HG03064 (cell line): ENCODE measurements around the gene CNTROB.

Source experiments
- ATAC-seq: cut with Tn5 transposase; IDR thresholded peaks from one replicate; pipeline ENCODE4 v1.9.1; 2021; ENCODE audit warnings: low read depth; ENCODE audit not compliant: unreplicated experiment

The CNTROB gene

GRCh38 chr17:7903154-7904103, 28.6 kb upstream of the CNTROB start:
- ATAC-seq = no peak

- no peak for ATAC-seq
Observed at GRCh38 chr17:7909089-7909488, 22.9 kb upstream of the CNTROB start.

GRCh38 chr17:7910281-7910680, 21.7 kb upstream of the CNTROB start:
- no peak for ATAC-seq

GRCh38 chr17:7910711-7911110, 21.3 kb upstream of the CNTROB start:
- ATAC-seq = no peak

- no peak for ATAC-seq
Observed at GRCh38 chr17:7911116-7911515, 20.9 kb upstream of the CNTROB start.

- ATAC-seq = no peak
Observed at GRCh38 chr17:7912927-7913524, 19.0 kb upstream of the CNTROB start.

GRCh38 chr17:7915179-7915610, 16.8 kb upstream of the CNTROB start:
- ATAC-seq = no peak

GRCh38 chr17:7915611-7916384, 16.2 kb upstream of the CNTROB start, which contains the start of gene RNF227:
RNF227 (minus strand) TSS chr17:7916289; CDS start chr17:7916195, 94 bp downstream.
- ATAC-seq = no peak

GRCh38 chr17:7916385-7916682, 15.7 kb upstream of the CNTROB start:
- ATAC-seq = no peak

GRCh38 chr17:7916808-7917207, 15.2 kb upstream of the CNTROB start:
- ATAC-seq = no peak

GRCh38 chr17:7922269-7922844, 9.6 kb upstream of the CNTROB start:
- no peak for ATAC-seq

- ATAC-seq = no peak
Observed at GRCh38 chr17:7922845-7923628, 9.0 kb upstream of the CNTROB start.

GRCh38 chr17:7927596-7927995, 4.4 kb upstream of the CNTROB start:
- ATAC-seq = no peak

GRCh38 chr17:7929158-7930023, 2.6 kb upstream of the CNTROB start, which contains the start of gene KCNAB3:
KCNAB3 (minus strand) TSS chr17:7929856; CDS start chr17:7929435, 421 bp downstream.
- no peak for ATAC-seq

GRCh38 chr17:7930841-7931631, 970 bp upstream of the CNTROB start:
- no peak for ATAC-seq

GRCh38 chr17:7932483-7932891, 481 bp downstream of the CNTROB start:
- no peak for ATAC-seq

GRCh38 chr17:7932949-7933348, 943 bp downstream of the CNTROB start:
- no peak for ATAC-seq

- ATAC-seq = no peak
Observed at GRCh38 chr17:7935859-7936258, 3.9 kb downstream of the CNTROB start.
